Stimulated activated CD4-positive, alpha-beta T cell treated with anti-CD3 and anti-CD28 coated beads, Interleukin-12 subunit alpha, Interleukin-12 subunit beta, amount 100 ng/mL, for 4 hours (primary cell): ENCODE data around the gene TMEM170A.

ENCODE experiments used
- DNase-seq: peaks from one replicate; pipeline ENCODE4 v3.0.0-alpha.2; 2020

TMEM170A gene

DNA sequence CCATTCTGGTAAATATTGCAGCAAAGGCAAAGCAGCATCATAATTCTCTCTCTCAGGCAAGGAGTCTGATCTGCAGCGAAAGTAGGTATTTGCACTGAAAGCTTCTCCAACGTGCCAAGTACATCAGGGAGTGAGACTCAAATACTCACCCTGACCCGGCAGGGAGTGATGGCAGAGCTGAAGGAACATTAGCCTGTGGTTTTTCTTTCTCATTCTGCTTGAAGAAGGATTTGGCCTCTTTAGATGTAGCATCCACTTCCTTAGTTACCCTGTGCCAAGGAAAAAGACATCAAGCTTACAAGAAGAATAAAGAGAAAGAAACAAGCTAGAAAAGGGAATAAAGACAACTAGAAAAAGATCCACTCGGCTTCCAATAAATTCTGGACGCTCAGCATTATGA, 69.5 kb downstream of the TMEM170A start:
- DNase-seq, result no peak
